IMR-90 (cell line): ENCODE measurements around the gene CTNNA2.

Experiments used
- CEBPB ChIP-seq: IDR thresholded peaks from 2 replicates; pipeline ENCODE4 v1.6.1; 2012; ENCODE audit warnings: low read depth, low read length, improper control_type of control experiment
- CTCF ChIP-seq: conservative IDR thresholded peaks from 2 replicates; pipeline ENCODE4 v1.5.1; 2012; ENCODE audit warnings: mild to moderate bottlenecking, low read depth, low read length, improper control_type of control experiment
- POLR2A ChIP-seq: IDR thresholded peaks from 2 replicates; pipeline ENCODE4 v1.6.1; 2012; ENCODE audit warnings: mild to moderate bottlenecking, low read depth, low read length
- RCOR1 ChIP-seq: IDR thresholded peaks from 2 replicates; pipeline ENCODE4 v1.6.1; 2012; ENCODE audit warnings: mild to moderate bottlenecking, low read length, improper control_type of control experiment; ENCODE audit not compliant: insufficient replicate concordance
- USF2 ChIP-seq: fragments of 150-350 bp; IDR thresholded peaks from 2 replicates; pipeline ENCODE4 v1.6.1; 2017; ENCODE audit warnings: mild to moderate bottlenecking, antibody characterized with exemption, low read length, low read depth

- TF ChIP-seq CTCF: no peak
- TF ChIP-seq POLR2A: no peak
- TF ChIP-seq RCOR1: no peak
- TF ChIP-seq USF2: no peak
- no peak for TF ChIP-seq CEBPB
These were observed 626.1 kb downstream of the CTNNA2 start for GRCh38 chr2:80139001-80139400.
